ENCODE measurements around the gene ITPA. TPM values are rescaled to one million over a fixed set of nuclear protein-coding genes. Genes with fewer than 3 reads are reported as not detected.

The ITPA gene
- total and polyA plus RNA-seq, 2 of the 13 experiments (the other 11 are each of a cell fraction or from before 2014, with no cell fraction given) = 60.1 to 103 TPM

GRCh38 chr20:3224681-3225421 lies 15.6 kb downstream of the ITPA start (continued):
- TF ChIP-seq SMAD3 (CRISPR knock-in tag; IDR thresholded peaks at IDR 0.05) (peak; percentile 77), ZFY (CRISPR knock-in tag; IDR thresholded peaks at IDR 0.05) (peak; percentile 40), AHR (CRISPR knock-in tag; IDR thresholded peaks at IDR 0.05) (peak; percentile 35; the same call in 1 of the 2 replicates), ZFP91 (CRISPR knock-in tag; IDR thresholded peaks at IDR 0.05; ENCODE audit: borderline replicate concordance) (peak; percentile 65; the same call in 1 of the 2 replicates), HDAC6 (IDR thresholded peaks at IDR 0.05; ENCODE audit: low read depth, low read length) (no peak), ZNF430 (CRISPR knock-in tag; IDR thresholded peaks at IDR 0.05) (peak; percentile 72; the same call in 1 of the 2 replicates), REPIN1 (CRISPR knock-in tag; IDR thresholded peaks at IDR 0.05; ENCODE audit: borderline replicate concordance, low read depth) (no peak; the same call in 1 of the 2 replicates), ZNF792 (CRISPR knock-in tag; IDR thresholded peaks at IDR 0.05) (peak; percentile 91), ATF5 (CRISPR knock-in tag; IDR thresholded peaks at IDR 0.05; ENCODE audit: low read depth) (no peak), TEAD2 (CRISPR knock-in tag; IDR thresholded peaks at IDR 0.05) (no peak), ZSCAN12 (CRISPR knock-in tag; IDR thresholded peaks at IDR 0.05) (no peak), MTA1 (CRISPR knock-in tag; IDR thresholded peaks at IDR 0.05; ENCODE audit: borderline replicate concordance) (peak; percentile 74), LBX2 (CRISPR knock-in tag; IDR thresholded peaks at IDR 0.05; ENCODE audit: borderline replicate concordance) (no peak), CEBPZ (IDR thresholded peaks at IDR 0.05; ENCODE audit: low read length) (no peak), MAX (IDR thresholded peaks at IDR 0.05) (peak; percentile 75), ZNF530 (CRISPR knock-in tag; IDR thresholded peaks at IDR 0.05; ENCODE audit: low read depth) (no peak), ZNF549 (CRISPR knock-in tag; IDR thresholded peaks at IDR 0.05) (no peak), ZNF44 (CRISPR knock-in tag; IDR thresholded peaks at IDR 0.05) (no peak), MEIS2 (CRISPR knock-in tag; IDR thresholded peaks at IDR 0.05) (peak; percentile 42; the same call in 1 of the 2 replicates)

All from HepG2 (cell line).